ENCODE results near the gene DRAP1. TPM values are rescaled to one million over a fixed set of nuclear protein-coding genes. Genes with fewer than 3 reads are reported as not detected.
A peak's percentile ranks its signal among the peaks of the same experiment; 100 is the strongest.

DRAP1 gene
- total and polyA plus RNA-seq, 9 of the 15 experiments (the other 6 are each of a cell fraction or from before 2014, with no cell fraction given) = 9.6 to 200 (median 92.9) TPM

- no peak for TF ChIP-seq EWSR1 (IDR thresholded peaks at IDR 0.05; ENCODE audit: borderline replicate concordance, low read depth, partially characterized antibody)
- TF ChIP-seq ZKSCAN8 (CRISPR knock-in tag; IDR thresholded peaks at IDR 0.05) = no peak
- TF ChIP-seq ARID4B (CRISPR knock-in tag; IDR thresholded peaks at IDR 0.05) = peak; percentile 59
- TF ChIP-seq SMARCE1 (IDR thresholded peaks at IDR 0.05) = no peak
- no peak for TF ChIP-seq MCM2 (IDR thresholded peaks at IDR 0.05; ENCODE audit: low read depth)
- no peak for TF ChIP-seq ZNF124 (CRISPR knock-in tag; IDR thresholded peaks at IDR 0.05)
- no peak for TF ChIP-seq E2F4 (CRISPR knock-in tag; IDR thresholded peaks at IDR 0.05; ENCODE audit: low read depth)
- TF ChIP-seq ZNF395 (CRISPR knock-in tag; IDR thresholded peaks at IDR 0.05) = peak; percentile 98
- peak; percentile 37 for TF ChIP-seq KAT2B (IDR thresholded peaks at IDR 0.05; ENCODE audit: low read depth, low read length)
- 0 out of 2 replicates have a peak, but pooled peaks have one; percentile 31 for TF ChIP-seq ZNF764 (CRISPR knock-in tag; IDR thresholded peaks at IDR 0.05; ENCODE audit: low read depth)
- TF ChIP-seq ARID1B (IDR thresholded peaks at IDR 0.05) = peak; percentile 8; the same call in 1 of the 2 replicates
- TF ChIP-seq ZNF197 (CRISPR knock-in tag; IDR thresholded peaks at IDR 0.05; ENCODE audit: low read depth) = no peak
- peak; percentile 22 for TF ChIP-seq ZFP36 (IDR thresholded peaks at IDR 0.05; ENCODE audit: low read depth, low read length, partially characterized antibody)
- TF ChIP-seq MEF2D (tag; conservative IDR thresholded peaks at IDR 0.05; ENCODE audit: low read depth) = no peak
- TF ChIP-seq CCNT2 (IDR thresholded peaks at IDR 0.05; ENCODE audit: borderline replicate concordance, extremely low read depth, insufficient read length, low read depth, low read length) = peak; percentile 90
- no peak for TF ChIP-seq FOXJ3 (CRISPR knock-in tag; IDR thresholded peaks at IDR 0.05)
- peak; percentile 94 for TF ChIP-seq SUPT5H (IDR thresholded peaks at IDR 0.05)
- TF ChIP-seq EGR1 (conservative IDR thresholded peaks at IDR 0.05) = peak; percentile 66
- TF ChIP-seq PRPF4 (IDR thresholded peaks at IDR 0.05; ENCODE audit: insufficient read depth, low read depth, low read length, poor library complexity, severe bottlenecking) = peak; percentile 41
These were observed 30.9 kb upstream of the DRAP1 start, which contains the start of gene FIBP (continued) for GRCh38 chr11:65888163-65888814.
